HepG2 (cell line): Measurements from ENCODE around the gene CECR2. TPM values are rescaled to one million over a fixed set of nuclear protein-coding genes. Genes with fewer than 3 reads are reported as not detected.

ENCODE experiments used
- ATAC-seq: fragments of 200-7000 bp; cut with Tn5 transposase; 3 replicates; pipeline ENCODE4 v1.9.1; 2020; ENCODE audit warnings: mild to moderate bottlenecking, moderate library complexity
- BruUV-seq: library from RNA; stranded (reverse); fragments of 400-500 nt; replicated peaks from 2 replicates; lab custom pipeline; 2021; lab: Mats Ljungman, UMichigan
- CTCF ChIA-PET: fragments of 300-600 bp; formaldehyde crosslinking; extraction: SDS; loops from one replicate; lab custom pipeline; 2021; ENCODE audit warnings: low total read pairs, inconsistent platforms, low intra/inter-chr PET ratio; lab: Yijun Ruan, JAX
- POLR2A ChIA-PET: fragments of 350-600 bp; sonication (Branson Sonifier 250); formaldehyde crosslinking; loops from one replicate; lab custom pipeline; 2020; ENCODE audit warnings: antibody characterized with exemption, inconsistent platforms; lab: Yijun Ruan, JAX
- DNase-seq: peaks from one replicate; pipeline ENCODE4 v3.0.0-alpha.2; 2015; ENCODE audit warnings: low spot score
- FAIRE-seq: peaks from 3 replicates; lab custom pipeline; 2011; peaks lifted over from hg19 to GRCh38; lab: Jason Lieb, UNC
- H2AFZ ChIP-seq: one replicate; pipeline ENCODE4 v1.6.1; 2011; ENCODE audit warnings: low read length, inconsistent platforms
- H3K27ac ChIP-seq: fragments of 300-600 bp; 3 replicates; pipeline ENCODE4 v1.8.0; 2011; ENCODE audit warnings: mixed run types, mild to moderate bottlenecking, mixed read lengths, low read length, inconsistent platforms; ENCODE audit not compliant: insufficient read depth; ENCODE audit errors: extremely low read length
- H3K27me3 ChIP-seq, 2 experiments: fragments of 200-600 bp in 1 of 2; 2 replicates in 1 of 2; 3 replicates in 1 of 2; pipeline versions ENCODE4 v1.6.0 to v1.8.0; 2011; ENCODE audit warnings: low read length in 2 of 2, mild to moderate bottlenecking in 2 of 2, moderate library complexity in 2 of 2, inconsistent platforms in 1 of 2; ENCODE audit not compliant: insufficient read depth in 2 of 2, control insufficient read depth in 1 of 2
- H3K36me3 ChIP-seq, 2 experiments: fragments of 200-600 bp in 1 of 2; replicated peaks in 1 of 2; 2 replicates in 1 of 2; 3 replicates in 1 of 2; pipeline versions ENCODE4 v1.5.1 to v1.8.0; 2011; ENCODE audit warnings: low read length in 2 of 2, inconsistent platforms in 1 of 2; ENCODE audit not compliant: insufficient read depth in 2 of 2, control insufficient read depth in 1 of 2
- H3K4me1 ChIP-seq: 2 replicates; pipeline ENCODE4 v1.5.1; 2012; ENCODE audit warnings: low read length, inconsistent platforms; ENCODE audit not compliant: insufficient read depth
- H3K4me2 ChIP-seq: 2 replicates; pipeline ENCODE4 v1.6.0; 2011; ENCODE audit warnings: low read depth, low read length, inconsistent platforms
- H3K4me3 ChIP-seq, 3 experiments: fragments of 200-600 bp in 1 of 3; sonication (generic), shearing (Covaris generic) in 1 of 3; replicated peaks in 1 of 3; 2 replicates each; pipeline ENCODE4 v1.5.1; 2011 to 2016; ENCODE audit warnings: low read length in 3 of 3, inconsistent platforms in 2 of 3, low read depth in 2 of 3, mild to moderate bottlenecking in 2 of 3, control low read depth in 1 of 3, mixed read lengths in 1 of 3; ENCODE audit not compliant: insufficient read depth in 1 of 3
- H3K79me2 ChIP-seq: one replicate; pipeline ENCODE4 v1.6.1; 2011; ENCODE audit warnings: low read length, inconsistent platforms; ENCODE audit not compliant: insufficient read depth
- H3K9ac ChIP-seq: 2 replicates; pipeline ENCODE4 v1.6.0; 2011; ENCODE audit warnings: mild to moderate bottlenecking, low read depth, low read length, inconsistent platforms; ENCODE audit not compliant: insufficient read depth
- H3K9me3 ChIP-seq: 2 replicates; pipeline ENCODE4 v1.5.1; 2012; ENCODE audit warnings: mild to moderate bottlenecking, low read length
- H4K20me1 ChIP-seq: 2 replicates; pipeline ENCODE4 v1.6.0; 2011; ENCODE audit warnings: inconsistent platforms, mild to moderate bottlenecking, low read length, moderate library complexity; ENCODE audit not compliant: insufficient read depth
- EZH2 ChIP-seq: conservative IDR thresholded peaks from 2 replicates; pipeline ENCODE4 v1.6.1; 2012; ENCODE audit warnings: mild to moderate bottlenecking, low read depth, low read length, moderate library complexity
- GABPA ChIP-seq, 2 experiments: IDR thresholded peaks; 2 replicates each; pipeline ENCODE4 v1.6.1; 2011 to 2016; ENCODE audit warnings: low read depth in 2 of 2, low read length in 1 of 2, missing biosample characterization in 1 of 2, missing genetic modification characterization in 1 of 2
- MAZ ChIP-seq, 2 experiments: sonication (generic) in 1 of 2; formaldehyde crosslinking in 1 of 2; IDR thresholded peaks; 2 replicates each; pipeline versions ENCODE4 v1.5.0 to v1.6.1; 2012 to 2020; ENCODE audit warnings: low read depth in 2 of 2, mild to moderate bottlenecking in 2 of 2, borderline replicate concordance in 1 of 2, improper control_type of control experiment in 1 of 2, low read length in 1 of 2, missing genetic modification reagents in 1 of 2, moderate library complexity in 1 of 2
- MTA3 ChIP-seq: sonication (generic); formaldehyde crosslinking; IDR thresholded peaks from 2 replicates; pipeline ENCODE4 v1.4.0; 2020; ENCODE audit warnings: missing genetic modification reagents
- PRDM10 ChIP-seq: sonication (generic); formaldehyde crosslinking; IDR thresholded peaks from 2 replicates; pipeline ENCODE4 v1.4.0; 2020; ENCODE audit warnings: low read depth, missing genetic modification reagents
- UBTF ChIP-seq: sonication (generic); formaldehyde crosslinking; IDR thresholded peaks from 2 replicates; pipeline ENCODE4 v1.4.0; 2020; ENCODE audit warnings: mild to moderate bottlenecking, missing genetic modification reagents
- ZFP91 ChIP-seq: sonication (generic); formaldehyde crosslinking; IDR thresholded peaks from 2 replicates; pipeline ENCODE4 v1.9.0; 2022; ENCODE audit warnings: missing genetic modification reagents, mild to moderate bottlenecking, borderline replicate concordance
- ZNF350 ChIP-seq: sonication (generic); formaldehyde crosslinking; IDR thresholded peaks from 2 replicates; pipeline ENCODE4 v1.4.0; 2020; ENCODE audit warnings: mild to moderate bottlenecking, low read depth, missing genetic modification reagents, borderline replicate concordance
- WGBS: methylation state at CpG from one replicate; pipeline ENCODE4 v1.1.6; 2017; ENCODE audit warnings: low lambda C conversion rate; 5-methylcytosine and 5-hydroxymethylcytosine counted together
- in situ Hi-C: cut with HindIII; loops from 2 replicates; pipeline ENCODE4 v1.10.0; 2017; ENCODE audit warnings: low pct_unique_long_range_greater_than_20kb; ENCODE audit not compliant: extremely low pct_ligation_motif_present
- intact Hi-C: fragments of 100-400 bp; cut with micrococcal nuclease; formaldehyde crosslinking; loops from one replicate; pipeline ENCODE4 v1.10.0; 2022; ENCODE audit not compliant: unreplicated experiment
- polyA plus RNA-seq, 8 experiments: library from polyadenylated mRNA; depleted of rRNA in 3 of 8; stranded (reverse) in 7 of 8; unstranded in 1 of 8; fragments of >200 nt; fragmentation: Illumina TruSeq in 4 of 8; extraction: Trizol in 4 of 8; gene quantifications; 2 replicates each; pipeline versions ENCODE4 v1.2.1 to v1.2.3, GENCODE V29; 2011 to 2016; ENCODE audit warnings: low read depth in 4 of 8, missing spikeins in 1 of 8, mixed read lengths in 1 of 8; ENCODE audit not compliant: insufficient read depth in 1 of 8
- total RNA-seq, 5 experiments: library from RNA; depleted of rRNA; stranded (reverse); fragments of >200 nt; fragmentation: Illumina TruSeq; extraction: Trizol; gene quantifications; 2 replicates each; pipeline ENCODE4 v1.2.3, GENCODE V29; 2016; ENCODE audit warnings: low read depth in 1 of 5

Gene CECR2
- total and polyA plus RNA-seq, 2 of the 13 experiments (the other 11 are each of a cell fraction or from before 2014, with no cell fraction given), result not detected

GRCh38 chr22:17368554-17369438 lies 464 bp upstream of the CECR2 start:
- TF ChIP-seq MAZ (IDR thresholded peaks at IDR 0.05; ENCODE audit: borderline replicate concordance, low read depth, low read length) (no peak), MAZ (CRISPR knock-in tag; IDR thresholded peaks at IDR 0.05; ENCODE audit: low read depth) (peak; percentile 25; the same call in 1 of the 2 replicates), GABPA (IDR thresholded peaks at IDR 0.05; ENCODE audit: low read depth, low read length) (no peak), GABPA (CRISPR knock-in tag; IDR thresholded peaks at IDR 0.05; ENCODE audit: low read depth) (no peak), UBTF (CRISPR knock-in tag) (0 out of 2 replicates have a peak, but pooled peaks have one; percentile 15), ZFP91 (peak; percentile 58; the same call in 1 of the 2 replicates), EZH2 (peak; percentile 87; the same call in 1 of the 2 replicates), MTA3 (CRISPR knock-in tag) (no peak), PRDM10 (peak; percentile 89), ZNF350 (no peak)
- BruUV-seq, result no TSS peak
- CTCF ChIA-PET, result no interaction called here
- H2AFZ ChIP-seq, result no peak overlapping the region
- no peaks in the 10 kb centered on the region for H3K36me3 ChIP-seq
- WGBS, result 4% methylated on average over 40 of the region's 64 CpGs
- ATAC-seq (peak; percentile 65), DNase-seq (no peak), FAIRE-seq (no peak)
- H4K20me1 ChIP-seq, result no peaks in the 10 kb centered on the region
- peaks cover 9 to 47% of the 10 kb centered on the region in 2 experiments; a peak in 4 of 5 replicates for H3K27me3 ChIP-seq
- H3K4me3 ChIP-seq, result peak overlapping the region in 2 of 3 experiments; percentile 16 to 33; a peak in 2 of 6 replicates
- no peaks in the 10 kb centered on the region for H3K9me3 ChIP-seq
- H3K9ac ChIP-seq, result no peak overlapping the region
- no peaks in the 10 kb centered on the region for H3K79me2 ChIP-seq
- no peak overlapping the region for H3K27ac ChIP-seq
- H3K4me1 ChIP-seq, result peaks cover 9% of the 10 kb centered on the region; the same call in 1 of the 2 replicates
- intact Hi-C loops, result loop anchor here (5.0 kb wide), 2 partner anchors 134 to 214 kb away; no protein-coding TSS in a partner anchor
- in situ Hi-C loops, result no loop called here
- POLR2A ChIA-PET, result no interaction called here
- peak overlapping the region; percentile 39 for H3K4me2 ChIP-seq
